GM12864 (cell line): ENCODE measurements around the gene PNPO.

ENCODE experiments used
- DNase-seq: peaks from one replicate; pipeline ENCODE4 v3.0.0-alpha.2; 2011; ENCODE audit warnings: low read depth
- H3K4me3 ChIP-seq: 2 replicates; pipeline ENCODE4 v1.5.1; 2011; ENCODE audit warnings: mild to moderate bottlenecking, low read depth, low read length, control low read depth
- CTCF ChIP-seq: IDR thresholded peaks from 2 replicates; pipeline ENCODE4 v1.5.1; 2011; ENCODE audit warnings: low read depth, mild to moderate bottlenecking, moderate library complexity, low read length, control low read depth, inconsistent platforms; ENCODE audit errors: missing control alignments

The PNPO gene

GRCh38 chr17:47992216-47992615, 50.8 kb downstream of the PNPO start:
- TF ChIP-seq CTCF = no peak
- H3K4me3 ChIP-seq = no peak overlapping the region
- no peak for DNase-seq

GRCh38 chr17:47993031-47993564, 51.7 kb downstream of the PNPO start:
- no peak for TF ChIP-seq CTCF
- no peak for DNase-seq
- no peak overlapping the region for H3K4me3 ChIP-seq

GRCh38 chr17:47993964-47994363, 52.6 kb downstream of the PNPO start:
- H3K4me3 ChIP-seq = no peak overlapping the region
- no peak for TF ChIP-seq CTCF
- no peak for DNase-seq

GRCh38 chr17:47994724-47995123, 53.4 kb downstream of the PNPO start:
- TF ChIP-seq CTCF = no peak

GRCh38 chr17:47995241-47995935, 54.0 kb downstream of the PNPO start:
- no peak for TF ChIP-seq CTCF
- no peak for DNase-seq
- H3K4me3 ChIP-seq = no peak overlapping the region

More at GRCh38 chr17:47994724-47995123, 53.4 kb downstream of the PNPO start:
- DNase-seq = no peak
- no peak overlapping the region for H3K4me3 ChIP-seq

- no peak overlapping the region for H3K4me3 ChIP-seq
- no peak for TF ChIP-seq CTCF
- DNase-seq = no peak
These were observed 54.8 kb downstream of the PNPO start for GRCh38 chr17:47996201-47996600.

- no peak for TF ChIP-seq CTCF
- no peak overlapping the region for H3K4me3 ChIP-seq
- DNase-seq = no peak
These were observed 56.2 kb downstream of the PNPO start for GRCh38 chr17:47997586-47997985.
